Activated CD8-positive, alpha-beta T cell treated with anti-CD3 and anti-CD28 coated beads, Interleukin-2, amount 10 ng/mL, durations not matched to agents 7 days and 5 days (primary cell): Measurements from ENCODE around the gene TNFRSF14. TPM values are rescaled to one million over a fixed set of nuclear protein-coding genes. Genes with fewer than 3 reads are reported as not detected.
"Not testable (repeated sequence)": the region's sequence is repeated elsewhere in the genome, so short reads cannot be mapped to it uniquely, and the experiment has no call there.

Source experiments
- ATAC-seq: fragments of 150-1000 bp; cut with Tn5 transposase; one replicate; pipeline ENCODE4 v1.10.0; 2021; ENCODE audit warnings: moderate library complexity
- CTCF ChIA-PET: fragments of 350-600 bp; sonication (Branson Sonifier 250); formaldehyde crosslinking; loops from one replicate; lab custom pipeline; 2021; ENCODE audit warnings: antibody characterized with exemption; lab: Charles Lee
- POLR2A ChIA-PET: fragments of 350-600 bp; sonication (Branson Sonifier 250); formaldehyde crosslinking; loops from one replicate; lab custom pipeline; 2021; ENCODE audit warnings: antibody characterized with exemption; lab: Charles Lee
- DNase-seq: peaks from one replicate; pipeline ENCODE4 v3.0.0-alpha.2; 2020
- H3K27ac Mint-ChIP-seq: one replicate; pipeline ENCODE4 v1.8.0; 2021; ENCODE audit warnings: mild to moderate bottlenecking, mixed read lengths
- H3K27me3 Mint-ChIP-seq: one replicate; pipeline ENCODE4 v1.8.0; 2021; ENCODE audit warnings: low read depth, mixed read lengths
- H3K36me3 Mint-ChIP-seq: one replicate; pipeline ENCODE4 v1.8.0; 2021; ENCODE audit warnings: low read depth, mixed read lengths
- H3K4me1 Mint-ChIP-seq: one replicate; pipeline ENCODE4 v1.8.0; 2021; ENCODE audit warnings: low read depth, mixed read lengths
- H3K4me3 Mint-ChIP-seq: one replicate; pipeline ENCODE4 v1.8.0; 2021; ENCODE audit warnings: mild to moderate bottlenecking, mixed read lengths
- H3K9me3 Mint-ChIP-seq: one replicate; pipeline ENCODE4 v1.8.0; 2022; ENCODE audit warnings: mixed read lengths; ENCODE audit not compliant: insufficient read depth
- total RNA-seq, 2 experiments: library from RNA; stranded (reverse); gene quantifications; one replicate each; pipeline ENCODE4 v1.2.3, GENCODE V29; 2021

Gene TNFRSF14
- total RNA-seq, 2 experiments from 2014 or later, result 85.8 to 86.5 TPM

- ChIA-PET POLR2A (interaction anchor here (1.5 to 1.6 kb wide), 2 partner anchors 9 to 15 kb away, joined by 4 to 13 read pairs; no protein-coding TSS in a partner anchor), CTCF (interaction anchor here (2.5 kb wide), 1 partner anchor 9 kb away, joined by 16 read pairs; no protein-coding TSS in a partner anchor)
- Mint-ChIP-seq H3K36me3 (peaks cover 15% of the 10 kb centered on the region), H3K9me3 (peaks cover 20% of the 10 kb centered on the region), H3K27ac (no peak overlapping the region), H3K4me1 (peaks cover 9% of the 10 kb centered on the region), H3K4me3 (no peak overlapping the region), H3K27me3 (peaks cover 5% of the 10 kb centered on the region)
- no peak for DNase-seq
- no peak for ATAC-seq
Observed at GRCh38 chr1:2570332-2570731, 14.2 kb downstream of the TNFRSF14 start.

GRCh38 chr1:2571348-2571747 is 15.2 kb downstream of the TNFRSF14 start:
- ChIA-PET CTCF (interaction anchor here (1.3 to 2.5 kb wide), 2 partner anchors 10 to 15 kb away, joined by 3 to 16 read pairs; partner anchors contain the start of gene TNFRSF14), POLR2A (interaction anchor here (0.8 to 1.6 kb wide), 3 partner anchors 10 to 15 kb away, joined by 3 to 13 read pairs (median 4); partner anchors contain the start of gene TNFRSF14)
- H3K9me3 Mint-ChIP-seq, result peaks cover 20% of the 10 kb centered on the region
- peaks cover 15% of the 10 kb centered on the region for H3K36me3 Mint-ChIP-seq
- H3K27me3 Mint-ChIP-seq, result peaks cover 5% of the 10 kb centered on the region
- H3K4me3 Mint-ChIP-seq, result no peak overlapping the region
- H3K27ac Mint-ChIP-seq, result no peak overlapping the region
- ATAC-seq, result no peak
- no peak for DNase-seq
- H3K4me1 Mint-ChIP-seq, result peaks cover 18% of the 10 kb centered on the region

- ChIA-PET POLR2A (interaction anchor here (1.1 kb wide), 1 partner anchor 12 kb away, joined by 3 read pairs; no protein-coding TSS in a partner anchor), CTCF (interaction anchor here (1.2 to 2.2 kb wide), 2 partner anchors 10 to 12 kb away, joined by 5 to 9 read pairs; no protein-coding TSS in a partner anchor)
- H3K4me1 Mint-ChIP-seq, result peaks cover 34% of the 10 kb centered on the region
- H3K27ac Mint-ChIP-seq, result no peak overlapping the region
- ATAC-seq (no peak), DNase-seq (no peak)
- H3K27me3 Mint-ChIP-seq, result peaks cover 5% of the 10 kb centered on the region
- no peak overlapping the region for H3K4me3 Mint-ChIP-seq
- H3K36me3 Mint-ChIP-seq, result peaks cover 15% of the 10 kb centered on the region
- peaks cover 20% of the 10 kb centered on the region for H3K9me3 Mint-ChIP-seq
Observed at GRCh38 chr1:2573250-2573920, 17.2 kb downstream of the TNFRSF14 start.

GRCh38 chr1:2574350-2574749 is 18.2 kb downstream of the TNFRSF14 start:
- Mint-ChIP-seq H3K4me1 (peaks cover 42% of the 10 kb centered on the region), H3K36me3 (peaks cover 18% of the 10 kb centered on the region), H3K9me3 (peaks cover 20% of the 10 kb centered on the region), H3K4me3 (no peak overlapping the region), H3K27ac (no peak overlapping the region), H3K27me3 (peaks cover 5% of the 10 kb centered on the region)
- ChIA-PET CTCF (interaction anchor here (1.1 to 2.2 kb wide), 2 partner anchors 13 to 18 kb away, joined by 4 to 9 read pairs; partner anchors contain the start of gene TNFRSF14), POLR2A (interaction anchor here (1.1 kb wide), 1 partner anchor 11 kb away, joined by 3 read pairs; no protein-coding TSS in a partner anchor)
- ATAC-seq (no peak), DNase-seq (no peak)

GRCh38 chr1:2575801-2576663 is 19.9 kb downstream of the TNFRSF14 start:
- no peak overlapping the region for H3K4me3 Mint-ChIP-seq
- H3K36me3 Mint-ChIP-seq, result peaks cover 18% of the 10 kb centered on the region
- ChIA-PET POLR2A (interaction anchor here (0.6 to 3.1 kb wide), 3 partner anchors 9 to 28 kb away, joined by 4 to 60 read pairs (median 5); partner anchors contain the start of gene TNFRSF14), CTCF (interaction anchor here (3.6 kb wide), 1 partner anchor 14 kb away, joined by 17 read pairs; no protein-coding TSS in a partner anchor)
- H3K9me3 Mint-ChIP-seq, result peaks cover 20% of the 10 kb centered on the region
- H3K27ac Mint-ChIP-seq, result peak overlapping the region; percentile 55
- no peak for DNase-seq
- peaks cover 5% of the 10 kb centered on the region for H3K27me3 Mint-ChIP-seq
- peaks cover 56% of the 10 kb centered on the region for H3K4me1 Mint-ChIP-seq
- no peak for ATAC-seq

- H3K27me3 Mint-ChIP-seq, result not testable (repeated sequence)
- Mint-ChIP-seq H3K27ac (peak overlapping the region; percentile 93), H3K4me1 (peaks cover 64% of the 10 kb centered on the region), H3K4me3 (peak overlapping the region; percentile 65), H3K36me3 (peaks cover 16% of the 10 kb centered on the region), H3K9me3 (peaks cover 17% of the 10 kb centered on the region)
- ChIA-PET CTCF (interaction anchor here (0.8 to 3.6 kb wide), 8 partner anchors 9 to 186 kb away, joined by 3 to 19 read pairs (median 6); partner anchors contain the start of genes MORN1, PANK4, PRXL2B and RER1), POLR2A (interaction anchor here (0.6 to 3.1 kb wide), 11 partner anchors 8 to 185 kb away, joined by 3 to 60 read pairs (median 4); partner anchors contain the start of genes PANK4, PRXL2B, RER1 and TNFRSF14)
- peak; percentile 70 for DNase-seq
- ATAC-seq, result peak; percentile 44
Observed at GRCh38 chr1:2577565-2578075, 21.4 kb downstream of the TNFRSF14 start.

- CTCF ChIA-PET, result interaction anchor here (1.4 to 3.6 kb wide), 5 partner anchors 7 to 53 kb away, joined by 6 to 19 read pairs (median 7); partner anchors contain the start of genes PANK4, PRXL2B and TNFRSF14
- POLR2A ChIA-PET, result interaction anchor here (1.3 to 3.1 kb wide), 5 partner anchors 7 to 32 kb away, joined by 5 to 60 read pairs (median 17); partner anchors contain the start of genes PRXL2B and TNFRSF14
- no peak for DNase-seq
- Mint-ChIP-seq H3K9me3 (peaks cover 6% of the 10 kb centered on the region), H3K4me3 (peak overlapping the region; percentile 65), H3K36me3 (peaks cover 12% of the 10 kb centered on the region), H3K27me3 (no peaks in the 10 kb centered on the region), H3K27ac (peak overlapping the region; percentile 93), H3K4me1 (peaks cover 67% of the 10 kb centered on the region)
- ATAC-seq, result no peak
Observed at GRCh38 chr1:2578758-2579118, 22.6 kb downstream of the TNFRSF14 start.

GRCh38 chr1:2580691-2581090 is 24.5 kb downstream of the TNFRSF14 start:
- H3K27ac Mint-ChIP-seq, result no peak overlapping the region
- DNase-seq, result no peak
- no peaks in the 10 kb centered on the region for H3K9me3 Mint-ChIP-seq
- peaks cover 13% of the 10 kb centered on the region for H3K36me3 Mint-ChIP-seq
- CTCF ChIA-PET, result interaction anchor here (0.6 kb wide), 1 partner anchor 19 kb away, joined by 3 read pairs; no protein-coding TSS in a partner anchor
- POLR2A ChIA-PET, result interaction anchor here (3.2 kb wide), 1 partner anchor 25 kb away, joined by 13 read pairs; the partner anchor contains the start of gene TNFRSF14
- no peak for ATAC-seq
- peaks cover 73% of the 10 kb centered on the region for H3K4me1 Mint-ChIP-seq
- H3K4me3 Mint-ChIP-seq, result no peak overlapping the region
- no peaks in the 10 kb centered on the region for H3K27me3 Mint-ChIP-seq

- ATAC-seq (no peak), DNase-seq (no peak)
- ChIA-PET POLR2A (interaction anchor here (3.2 kb wide), 1 partner anchor 26 kb away, joined by 13 read pairs; the partner anchor contains the start of gene TNFRSF14), CTCF (interaction anchor here (5.0 kb wide), 1 partner anchor 35 kb away, joined by 28 read pairs; no protein-coding TSS in a partner anchor)
- Mint-ChIP-seq H3K4me3 (no peak overlapping the region), H3K27me3 (no peaks in the 10 kb centered on the region), H3K9me3 (no peaks in the 10 kb centered on the region), H3K4me1 (peaks cover 60% of the 10 kb centered on the region), H3K27ac (no peak overlapping the region), H3K36me3 (peaks cover 13% of the 10 kb centered on the region)
Observed at GRCh38 chr1:2582391-2582790, 26.2 kb downstream of the TNFRSF14 start.

- H3K36me3 Mint-ChIP-seq, result peaks cover 13% of the 10 kb centered on the region
- peak overlapping the region; percentile 93 for H3K27ac Mint-ChIP-seq
- peaks cover 55% of the 10 kb centered on the region for H3K4me1 Mint-ChIP-seq
- DNase-seq, result no peak
- H3K9me3 Mint-ChIP-seq, result no peaks in the 10 kb centered on the region
- no peaks in the 10 kb centered on the region for H3K27me3 Mint-ChIP-seq
- no peak for ATAC-seq
- CTCF ChIA-PET, result interaction anchor here (1.0 to 5.0 kb wide), 4 partner anchors 11 to 389 kb away, joined by 5 to 32 read pairs (median 16); partner anchors contain the start of gene FAAP20
- peak overlapping the region; percentile 82 for H3K4me3 Mint-ChIP-seq
- POLR2A ChIA-PET, result interaction anchor here (1.3 to 5.1 kb wide), 5 partner anchors 20 to 192 kb away, joined by 3 to 130 read pairs (median 42); partner anchors contain the start of genes MORN1, RER1 and TNFRSF14
Observed at GRCh38 chr1:2583331-2583791, 27.2 kb downstream of the TNFRSF14 start.
